ENCODE data around the gene DOHH.

GRCh38 chr19:3527238-3527910, 26.9 kb upstream of the DOHH start:
- TF ChIP-seq CTCF (conservative IDR thresholded peaks at IDR 0.05; ENCODE audit: low read depth, low read length) (no peak), EZH2 (IDR thresholded peaks at IDR 0.05; ENCODE audit: low read length, unreplicated experiment) (no peak), EZH2phosphoT487 (IDR thresholded peaks at IDR 0.05; ENCODE audit: borderline replicate concordance, low read length) (no peak)

All from PC-3 (cell line).